HEK293T (cell line): ENCODE measurements around the gene SEMA3D.

ENCODE experiments used
- BHLHE40 ChIP-seq: fragments of 450-650 bp; IDR thresholded peaks from 2 replicates; pipeline ENCODE4 v1.6.1; 2016; ENCODE audit warnings: mild to moderate bottlenecking, moderate library complexity, borderline replicate concordance
- ELF4 ChIP-seq: fragments of 450-650 bp; IDR thresholded peaks from 2 replicates; pipeline ENCODE4 v1.6.1; 2017; ENCODE audit warnings: antibody characterized with exemption
- FOXA1 ChIP-seq: fragments of 450-650 bp; IDR thresholded peaks from 2 replicates; pipeline ENCODE4 v1.6.1; 2016; ENCODE audit warnings: mild to moderate bottlenecking
- FOXK2 ChIP-seq: fragments of 450-650 bp; IDR thresholded peaks from 2 replicates; pipeline ENCODE4 v1.6.1; 2016; ENCODE audit warnings: mild to moderate bottlenecking
- FOXM1 ChIP-seq: fragments of 450-650 bp; IDR thresholded peaks from 2 replicates; pipeline ENCODE4 v1.6.1; 2017; ENCODE audit warnings: mild to moderate bottlenecking, borderline replicate concordance
- HDGF ChIP-seq: fragments of 450-650 bp; IDR thresholded peaks from 2 replicates; pipeline ENCODE4 v1.6.1; 2017; ENCODE audit warnings: antibody characterized with exemption, borderline replicate concordance
- L3MBTL2 ChIP-seq: fragments of 450-650 bp; conservative IDR thresholded peaks from 2 replicates; pipeline ENCODE4 v1.6.1; 2016; ENCODE audit warnings: mild to moderate bottlenecking
- LEF1 ChIP-seq: fragments of 450-650 bp; IDR thresholded peaks from 2 replicates; pipeline ENCODE4 v1.6.1; 2017; ENCODE audit warnings: mild to moderate bottlenecking, borderline replicate concordance
- NFRKB ChIP-seq: fragments of 450-650 bp; IDR thresholded peaks from 2 replicates; pipeline ENCODE4 v1.6.1; 2016; ENCODE audit warnings: mild to moderate bottlenecking, moderate library complexity
- SP1 ChIP-seq: fragments of 450-650 bp; IDR thresholded peaks from 2 replicates; pipeline ENCODE4 v1.6.1; 2017
- SUZ12 ChIP-seq: fragments of 450-650 bp; IDR thresholded peaks from 2 replicates; pipeline ENCODE4 v1.6.1; 2016; ENCODE audit warnings: mild to moderate bottlenecking
- TARDBP ChIP-seq: fragments of 450-650 bp; IDR thresholded peaks from 2 replicates; pipeline ENCODE4 v1.6.1; 2016
- ZNF384 ChIP-seq: fragments of 450-650 bp; IDR thresholded peaks from 2 replicates; pipeline ENCODE4 v1.6.1; 2016
- TF ChIP-seq, protein P1 (sequence below): fragments of 450-650 bp; IDR thresholded peaks from 2 replicates; pipeline ENCODE4 v1.6.1; 2016

DNA sequence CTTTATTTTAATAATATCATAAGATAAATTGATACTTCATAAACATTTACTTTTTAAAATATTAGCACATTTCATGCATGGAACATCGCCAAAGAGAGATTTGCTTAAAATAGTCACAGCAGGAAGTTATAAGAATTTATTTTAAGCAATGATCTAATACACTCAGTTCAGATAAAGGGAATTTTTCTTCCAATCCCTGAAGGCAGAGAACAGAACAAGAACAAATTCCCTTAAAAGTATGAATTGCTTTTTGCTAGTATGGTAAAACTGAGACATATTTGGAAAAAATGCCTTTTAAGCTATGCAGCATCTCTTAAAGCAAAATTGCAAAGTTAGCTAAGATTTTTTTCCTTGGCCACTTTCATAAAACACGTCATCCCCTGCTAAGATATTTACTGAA, 91.0 kb downstream of the SEMA3D start:
- TF ChIP-seq HDGF (no peak), FOXA1 (no peak), SUZ12 (no peak), FOXK2 (no peak), TARDBP (no peak), NFRKB (no peak), LEF1 (no peak), BHLHE40 (no peak), ZNF384 (no peak), ELF4 (no peak), FOXM1 (no peak), SP1 (no peak), L3MBTL2 (no peak)
- TF ChIP-seq, protein P1, sequence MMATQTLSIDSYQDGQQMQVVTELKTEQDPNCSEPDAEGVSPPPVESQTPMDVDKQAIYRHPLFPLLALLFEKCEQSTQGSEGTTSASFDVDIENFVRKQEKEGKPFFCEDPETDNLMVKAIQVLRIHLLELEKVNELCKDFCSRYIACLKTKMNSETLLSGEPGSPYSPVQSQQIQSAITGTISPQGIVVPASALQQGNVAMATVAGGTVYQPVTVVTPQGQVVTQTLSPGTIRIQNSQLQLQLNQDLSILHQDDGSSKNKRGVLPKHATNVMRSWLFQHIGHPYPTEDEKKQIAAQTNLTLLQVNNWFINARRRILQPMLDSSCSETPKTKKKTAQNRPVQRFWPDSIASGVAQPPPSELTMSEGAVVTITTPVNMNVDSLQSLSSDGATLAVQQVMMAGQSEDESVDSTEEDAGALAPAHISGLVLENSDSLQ, result no peak
